Tibial nerve (tissue), 3 donors: ENCODE results near the gene LETMD1.

Experiments used
- POLR2A ChIP-seq, 2 donors: fragments of 450-650 bp; IDR thresholded peaks; one replicate each; pipeline ENCODE4 v1.6.1; 2017; ENCODE audit warnings: antibody characterized with exemption in 2 of 2, mild to moderate bottlenecking in 2 of 2, moderate library complexity in 2 of 2
- TF ChIP-seq, protein P1 (sequence below), 5 experiments: fragments of 200-600 bp in 3 of 5; fragments of 450-650 bp in 2 of 5; sonication (generic) in 3 of 5; IDR thresholded peaks; one replicate each; pipeline ENCODE4 v1.5.1; 2016 to 2019; ENCODE audit warnings: antibody characterized with exemption in 5 of 5, mild to moderate bottlenecking in 3 of 5, moderate library complexity in 2 of 5

DNA sequence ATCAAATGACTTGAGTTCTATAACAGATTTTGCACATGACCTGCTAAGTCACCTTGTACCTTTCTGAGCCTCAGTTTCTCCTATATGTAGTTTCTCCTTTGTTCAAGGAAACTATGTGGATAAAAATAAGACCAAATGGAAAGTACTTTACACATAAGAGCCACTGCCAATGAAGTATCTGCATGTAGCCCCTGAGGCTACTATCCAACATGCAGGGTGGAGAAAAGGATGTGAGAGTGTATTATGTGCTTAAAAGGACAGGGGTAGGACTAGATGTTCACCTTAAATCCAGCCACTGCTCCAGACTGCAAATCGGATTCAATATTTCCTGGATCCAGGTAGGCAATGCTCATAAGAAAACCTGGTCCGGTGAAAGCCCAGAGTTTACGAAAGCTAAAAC, 43.1 kb upstream of the LETMD1 start:
- TF ChIP-seq, protein P1, sequence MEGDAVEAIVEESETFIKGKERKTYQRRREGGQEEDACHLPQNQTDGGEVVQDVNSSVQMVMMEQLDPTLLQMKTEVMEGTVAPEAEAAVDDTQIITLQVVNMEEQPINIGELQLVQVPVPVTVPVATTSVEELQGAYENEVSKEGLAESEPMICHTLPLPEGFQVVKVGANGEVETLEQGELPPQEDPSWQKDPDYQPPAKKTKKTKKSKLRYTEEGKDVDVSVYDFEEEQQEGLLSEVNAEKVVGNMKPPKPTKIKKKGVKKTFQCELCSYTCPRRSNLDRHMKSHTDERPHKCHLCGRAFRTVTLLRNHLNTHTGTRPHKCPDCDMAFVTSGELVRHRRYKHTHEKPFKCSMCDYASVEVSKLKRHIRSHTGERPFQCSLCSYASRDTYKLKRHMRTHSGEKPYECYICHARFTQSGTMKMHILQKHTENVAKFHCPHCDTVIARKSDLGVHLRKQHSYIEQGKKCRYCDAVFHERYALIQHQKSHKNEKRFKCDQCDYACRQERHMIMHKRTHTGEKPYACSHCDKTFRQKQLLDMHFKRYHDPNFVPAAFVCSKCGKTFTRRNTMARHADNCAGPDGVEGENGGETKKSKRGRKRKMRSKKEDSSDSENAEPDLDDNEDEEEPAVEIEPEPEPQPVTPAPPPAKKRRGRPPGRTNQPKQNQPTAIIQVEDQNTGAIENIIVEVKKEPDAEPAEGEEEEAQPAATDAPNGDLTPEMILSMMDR (IDR thresholded peaks at IDR 0.05): no peak
- no peak for TF ChIP-seq POLR2A (IDR thresholded peaks at IDR 0.05)
